H9 (cell line): ENCODE results near the gene STK38. TPM values are rescaled to one million over a fixed set of nuclear protein-coding genes. Genes with fewer than 3 reads are reported as not detected.

ENCODE experiments used
- DNase-seq: peaks from one replicate; pipeline ENCODE4 v3.0.0-alpha.2; 2017
- H2AFZ ChIP-seq: one replicate; pipeline ENCODE4 v1.6.1; 2013; ENCODE audit warnings: mild to moderate bottlenecking, low read length, control low read depth, moderate library complexity
- H2AK5ac ChIP-seq: 2 replicates; pipeline ENCODE4 v1.6.1; 2013; ENCODE audit warnings: low read length, control low read depth, mixed read lengths; ENCODE audit not compliant: insufficient read length
- H2BK120ac ChIP-seq: one replicate; pipeline ENCODE4 v1.6.1; 2013; ENCODE audit warnings: low read depth, mild to moderate bottlenecking, low read length, control low read depth, inconsistent platforms; ENCODE audit not compliant: poor library complexity, severe bottlenecking
- H2BK12ac ChIP-seq: 2 replicates; pipeline ENCODE4 v1.6.1; 2013; ENCODE audit warnings: low read length, control low read depth, mixed read lengths, low read depth; ENCODE audit not compliant: insufficient read length
- H2BK15ac ChIP-seq: 2 replicates; pipeline ENCODE4 v1.6.1; 2013; ENCODE audit warnings: low read depth, low read length, control low read depth
- H2BK20ac ChIP-seq: one replicate; pipeline ENCODE4 v1.6.1; 2013; ENCODE audit warnings: low read depth, mild to moderate bottlenecking, low read length, control low read depth, inconsistent platforms; ENCODE audit not compliant: poor library complexity, severe bottlenecking
- H2BK5ac ChIP-seq: 2 replicates; pipeline ENCODE4 v1.6.1; 2013; ENCODE audit warnings: low read length, control low read depth, mixed read lengths; ENCODE audit not compliant: insufficient read length
- H3K14ac ChIP-seq: 2 replicates; pipeline ENCODE4 v1.6.1; 2013; ENCODE audit warnings: low read length, control low read depth; ENCODE audit not compliant: insufficient read depth
- H3K18ac ChIP-seq: 2 replicates; pipeline ENCODE4 v1.6.1; 2013; ENCODE audit warnings: low read depth, mild to moderate bottlenecking, mixed read lengths, low read length, control low read depth; ENCODE audit not compliant: insufficient read length
- H3K23ac ChIP-seq: 2 replicates; pipeline ENCODE4 v1.6.1; 2013; ENCODE audit warnings: low read length, control low read depth, mixed read lengths, low read depth; ENCODE audit not compliant: insufficient read length
- H3K23me2 ChIP-seq: 2 replicates; pipeline ENCODE4 v1.6.1; 2013; ENCODE audit warnings: low read depth, mild to moderate bottlenecking, mixed read lengths, low read length, control low read depth; ENCODE audit not compliant: insufficient read length, poor library complexity, severe bottlenecking
- H3K27ac ChIP-seq: 2 replicates; pipeline ENCODE4 v1.5.1; 2013; ENCODE audit warnings: low read length, control low read depth, mixed read lengths, low read depth; ENCODE audit not compliant: insufficient read length
- H3K27me3 ChIP-seq: 2 replicates; pipeline ENCODE4 v1.6.1; 2013; ENCODE audit warnings: low read length, control low read depth, inconsistent platforms; ENCODE audit not compliant: insufficient read depth
- H3K4ac ChIP-seq: 2 replicates; pipeline ENCODE4 v1.6.1; 2013; ENCODE audit warnings: low read depth, mild to moderate bottlenecking, control low read depth, inconsistent platforms, low read length, moderate library complexity
- H3K4me1 ChIP-seq: 2 replicates; pipeline ENCODE4 v1.6.1; 2013; ENCODE audit warnings: low read length, control low read depth, inconsistent platforms; ENCODE audit not compliant: insufficient read depth
- H3K4me2 ChIP-seq: 2 replicates; pipeline ENCODE4 v1.6.1; 2013; ENCODE audit warnings: low read length, control low read depth, mixed read lengths; ENCODE audit not compliant: insufficient read length, insufficient read depth
- H3K56ac ChIP-seq: 2 replicates; pipeline ENCODE4 v1.6.1; 2013; ENCODE audit warnings: low read depth, mild to moderate bottlenecking, mixed read lengths, low read length, control low read depth; ENCODE audit not compliant: insufficient read length
- H3K79me1 ChIP-seq: 2 replicates; pipeline ENCODE4 v1.6.1; 2013; ENCODE audit warnings: low read depth, mild to moderate bottlenecking, moderate library complexity, low read length, control low read depth, inconsistent platforms; ENCODE audit not compliant: insufficient read depth, poor library complexity, severe bottlenecking
- H3K79me2 ChIP-seq: 2 replicates; pipeline ENCODE4 v1.6.1; 2013; ENCODE audit warnings: low read length, control low read depth, inconsistent platforms; ENCODE audit not compliant: insufficient read depth
- H3K9ac ChIP-seq: 2 replicates; pipeline ENCODE4 v1.6.1; 2013; ENCODE audit warnings: low read length, control low read depth, mixed read lengths; ENCODE audit not compliant: insufficient read length; ENCODE audit errors: extremely low read depth
- H3K9me3 ChIP-seq: one replicate; pipeline ENCODE4 v1.6.1; 2013; ENCODE audit warnings: low read depth, low read length, inconsistent platforms; ENCODE audit not compliant: control insufficient read depth
- H3T11ph ChIP-seq: one replicate; pipeline ENCODE4 v1.6.1; 2013; ENCODE audit warnings: mild to moderate bottlenecking, low read length, control low read depth, inconsistent platforms
- H4K20me1 ChIP-seq: one replicate; pipeline ENCODE4 v1.6.1; 2013; ENCODE audit not compliant: control insufficient read depth, insufficient read length, insufficient read depth
- H4K5ac ChIP-seq: 2 replicates; pipeline ENCODE4 v1.6.1; 2013; ENCODE audit warnings: low read depth, mild to moderate bottlenecking, mixed read lengths, low read length, control low read depth; ENCODE audit not compliant: insufficient read length
- H4K8ac ChIP-seq: replicated peaks from 2 replicates; pipeline ENCODE4 v1.6.1; 2013; ENCODE audit warnings: low read length, control low read depth, mixed read lengths, low read depth; ENCODE audit not compliant: insufficient read length
- H4K91ac ChIP-seq: 2 replicates; pipeline ENCODE4 v1.6.1; 2013; ENCODE audit warnings: low read depth, mild to moderate bottlenecking, moderate library complexity, mixed read lengths, low read length, control low read depth; ENCODE audit not compliant: insufficient read length
- H3K27ac Mint-ChIP-seq, 3 experiments: 2 replicates in 2 of 3; 3 replicates in 1 of 3; pipeline ENCODE4 v1.8.0; 2020 to 2021; ENCODE audit warnings: mixed read lengths in 3 of 3, mild to moderate bottlenecking in 1 of 3, moderate library complexity in 1 of 3
- H3K27me3 Mint-ChIP-seq: 2 replicates; pipeline ENCODE4 v1.8.0; 2021; ENCODE audit warnings: low read depth, mild to moderate bottlenecking, moderate library complexity, mixed read lengths
- H3K36me3 Mint-ChIP-seq, 3 experiments: 2 replicates in 2 of 3; 3 replicates in 1 of 3; pipeline ENCODE4 v1.8.0; 2020 to 2021; ENCODE audit warnings: low read depth in 3 of 3, mixed read lengths in 3 of 3; ENCODE audit not compliant: insufficient read depth in 1 of 3
- H3K4me1 Mint-ChIP-seq, 2 experiments: 2 replicates each; pipeline ENCODE4 v1.8.0; 2020; ENCODE audit warnings: mixed read lengths in 2 of 2
- H3K4me3 Mint-ChIP-seq, 2 experiments: 2 replicates in 1 of 2; 3 replicates in 1 of 2; pipeline ENCODE4 v1.8.0; 2020 to 2021; ENCODE audit warnings: mild to moderate bottlenecking in 2 of 2, mixed read lengths in 2 of 2, moderate library complexity in 1 of 2
- H3K9me3 Mint-ChIP-seq, 2 experiments: 2 replicates in 1 of 2; 3 replicates in 1 of 2; pipeline ENCODE4 v1.8.0; 2020; ENCODE audit warnings: mild to moderate bottlenecking in 2 of 2, mixed read lengths in 2 of 2, moderate library complexity in 1 of 2
- WGBS: extraction: QIAGEN DNeasy Blood & Tissue Kit; methylation state at CpG from one replicate; pipeline ENCODE4 v1.1.7; 2013; ENCODE audit warnings: missing lambda C conversion rate, low lambda C conversion rate, mixed read lengths; ENCODE audit not compliant: insufficient read length; ENCODE audit errors: extremely low coverage; 5-methylcytosine and 5-hydroxymethylcytosine counted together
- total RNA-seq: library from RNA; stranded (reverse); gene quantifications from 2 replicates; pipeline ENCODE4 v1.2.1, GENCODE V29; 2021
- TF ChIP-seq, protein P1 (sequence below): fragments of 200-600 bp; sonication (generic); conservative IDR thresholded peaks from 3 replicates; pipeline ENCODE4 v1.8.0; 2021; ENCODE audit warnings: antibody characterized with exemption, mild to moderate bottlenecking

Gene STK38
- total RNA-seq, 1 experiment from 2014 or later = 17.5 TPM

DNA sequence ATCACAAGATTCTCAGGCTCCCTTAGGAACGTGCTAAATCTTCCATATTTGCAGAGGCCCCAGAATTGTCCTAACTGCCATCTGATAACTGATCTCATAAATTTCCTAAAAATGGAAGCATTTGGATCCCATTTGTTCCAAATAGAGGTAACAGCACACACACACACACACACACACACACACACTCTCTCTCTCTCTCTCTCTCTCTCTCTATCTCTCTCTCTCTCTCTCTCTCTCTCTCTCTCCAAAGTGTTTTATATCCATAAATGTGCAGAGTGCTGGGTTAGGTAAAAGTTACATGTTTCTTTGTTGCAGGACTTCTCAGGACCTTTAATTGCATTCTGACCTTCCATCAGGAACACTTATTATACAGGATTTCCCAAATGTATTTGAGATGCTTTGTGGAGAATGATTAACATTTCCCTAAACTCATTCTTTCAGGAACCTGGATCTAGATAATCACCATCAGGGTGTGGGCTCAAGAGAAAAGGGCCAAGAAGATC, 8.5 kb upstream of the STK38 start:
- no peaks in the 10 kb centered on the region for H3K36me3 Mint-ChIP-seq
- no peaks in the 10 kb centered on the region for H3K4me1 Mint-ChIP-seq
- H2BK5ac ChIP-seq = no peak overlapping the region
- no peak overlapping the region for H2BK20ac ChIP-seq
- no peaks in the 10 kb centered on the region for H4K20me1 ChIP-seq
- H3K23me2 ChIP-seq = no peaks in the 10 kb centered on the region
- H3K27me3 ChIP-seq = no peaks in the 10 kb centered on the region
- no peaks in the 10 kb centered on the region for H3K9me3 ChIP-seq
- no peak overlapping the region for H2AFZ ChIP-seq
- peaks cover 4% of the 10 kb centered on the region; the same call in 1 of the 2 replicates for H3K27me3 Mint-ChIP-seq
- H2BK120ac ChIP-seq = no peak overlapping the region
- no peak overlapping the region for H3K4me3 Mint-ChIP-seq
- H3K79me1 ChIP-seq = no peaks in the 10 kb centered on the region
- H3K14ac ChIP-seq = no peak overlapping the region
- no peak overlapping the region for H3T11ph ChIP-seq
- H3K23ac ChIP-seq = no peak overlapping the region
- no peak overlapping the region for H3K9ac ChIP-seq
- H3K9me3 Mint-ChIP-seq = no peaks in the 10 kb centered on the region
- H4K91ac ChIP-seq = no peak overlapping the region
- no peak overlapping the region for H4K5ac ChIP-seq
- no peak overlapping the region for H3K4me2 ChIP-seq
- no peak overlapping the region for H2BK15ac ChIP-seq
- no peak overlapping the region for H4K8ac ChIP-seq
- no peaks in the 10 kb centered on the region for H3K79me2 ChIP-seq
- no peak overlapping the region for H3K27ac ChIP-seq
- no CpG with 5 or more reads among the region's 1 CpG for WGBS
- no peak for DNase-seq
- no peak overlapping the region for H3K56ac ChIP-seq
- TF ChIP-seq, protein P1, sequence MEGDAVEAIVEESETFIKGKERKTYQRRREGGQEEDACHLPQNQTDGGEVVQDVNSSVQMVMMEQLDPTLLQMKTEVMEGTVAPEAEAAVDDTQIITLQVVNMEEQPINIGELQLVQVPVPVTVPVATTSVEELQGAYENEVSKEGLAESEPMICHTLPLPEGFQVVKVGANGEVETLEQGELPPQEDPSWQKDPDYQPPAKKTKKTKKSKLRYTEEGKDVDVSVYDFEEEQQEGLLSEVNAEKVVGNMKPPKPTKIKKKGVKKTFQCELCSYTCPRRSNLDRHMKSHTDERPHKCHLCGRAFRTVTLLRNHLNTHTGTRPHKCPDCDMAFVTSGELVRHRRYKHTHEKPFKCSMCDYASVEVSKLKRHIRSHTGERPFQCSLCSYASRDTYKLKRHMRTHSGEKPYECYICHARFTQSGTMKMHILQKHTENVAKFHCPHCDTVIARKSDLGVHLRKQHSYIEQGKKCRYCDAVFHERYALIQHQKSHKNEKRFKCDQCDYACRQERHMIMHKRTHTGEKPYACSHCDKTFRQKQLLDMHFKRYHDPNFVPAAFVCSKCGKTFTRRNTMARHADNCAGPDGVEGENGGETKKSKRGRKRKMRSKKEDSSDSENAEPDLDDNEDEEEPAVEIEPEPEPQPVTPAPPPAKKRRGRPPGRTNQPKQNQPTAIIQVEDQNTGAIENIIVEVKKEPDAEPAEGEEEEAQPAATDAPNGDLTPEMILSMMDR = no peak
- no peak overlapping the region for H3K27ac Mint-ChIP-seq
- H2BK12ac ChIP-seq = no peak overlapping the region
- H2AK5ac ChIP-seq = no peak overlapping the region
- H3K4ac ChIP-seq = no peak overlapping the region
- no peaks in the 10 kb centered on the region for H3K4me1 ChIP-seq
- H3K18ac ChIP-seq = no peak overlapping the region
